Smooth muscle cell (in vitro differentiated cells): ENCODE measurements around the gene INTS4. TPM values are rescaled to one million over a fixed set of nuclear protein-coding genes. Genes with fewer than 3 reads are reported as not detected.

Source experiments
- DNase-seq: peaks from one replicate; lab custom pipeline; 2025; ENCODE audit not compliant: unreplicated experiment; lab: John Stamatoyannopoulos, UW
- H2AFZ ChIP-seq: fragments of 200-600 bp; sonication (generic); 2 replicates; pipeline ENCODE4 v1.6.0; 2016; ENCODE audit warnings: antibody characterized with exemption, low read depth, mild to moderate bottlenecking
- H3F3A ChIP-seq: fragments of 200-600 bp; sonication (generic); 2 replicates; pipeline ENCODE4 v1.6.0; 2017; ENCODE audit warnings: antibody characterized with exemption, low read depth
- H3K27ac ChIP-seq: fragments of 200-600 bp; sonication (generic); 2 replicates; pipeline ENCODE4 v1.5.1; 2016; ENCODE audit warnings: low read depth, mild to moderate bottlenecking
- H3K27me3 ChIP-seq: fragments of 200-600 bp; sonication (generic); 2 replicates; pipeline ENCODE4 v1.6.1; 2016; ENCODE audit warnings: low read depth, mild to moderate bottlenecking
- H3K36me3 ChIP-seq: fragments of 200-600 bp; sonication (generic); 2 replicates; pipeline ENCODE4 v1.5.1; 2016; ENCODE audit warnings: low read depth
- H3K4me1 ChIP-seq: fragments of 200-600 bp; sonication (generic); 2 replicates; pipeline ENCODE4 v1.5.1; 2016; ENCODE audit warnings: low read depth
- H3K4me2 ChIP-seq: fragments of 200-600 bp; sonication (generic); 2 replicates; pipeline ENCODE4 v1.6.0; 2016; ENCODE audit warnings: mild to moderate bottlenecking
- H3K4me3 ChIP-seq: fragments of 200-600 bp; sonication (generic); 2 replicates; pipeline ENCODE4 v1.5.1; 2016; ENCODE audit warnings: mild to moderate bottlenecking
- H3K79me2 ChIP-seq: fragments of 200-600 bp; sonication (generic); 2 replicates; pipeline ENCODE4 v1.6.0; 2016; ENCODE audit warnings: low read depth, mild to moderate bottlenecking
- H3K9ac ChIP-seq: fragments of 200-600 bp; sonication (generic); 2 replicates; pipeline ENCODE4 v1.6.0; 2016; ENCODE audit warnings: low read depth
- H3K9me3 ChIP-seq: fragments of 200-600 bp; sonication (generic); replicated peaks from 2 replicates; pipeline ENCODE4 v1.5.1; 2016; ENCODE audit warnings: low read depth
- H4K20me1 ChIP-seq: fragments of 200-600 bp; sonication (generic); 2 replicates; pipeline ENCODE4 v1.6.0; 2016; ENCODE audit warnings: low read depth
- WGBS: methylation state at CpG from one replicate; pipeline ENCODE4 v1.1.7; 2016; ENCODE audit warnings: low lambda C conversion rate; 5-methylcytosine and 5-hydroxymethylcytosine counted together
- polyA plus RNA-seq: library from polyadenylated mRNA; unstranded; fragments of >200 nt; fragmentation: Nextera tagmentation; extraction: Ambion mirVana; gene quantifications from 2 replicates; pipeline ENCODE4 v1.2.1, GENCODE V29; 2016
- total RNA-seq: library from RNA; depleted of rRNA; stranded (reverse); fragments of >200 nt; gene quantifications from 2 replicates; pipeline ENCODE4 v1.2.3, GENCODE V29; 2014
- TF ChIP-seq, protein P1 (sequence below): fragments of 200-600 bp; sonication (generic); IDR thresholded peaks from 2 replicates; pipeline ENCODE4 v1.5.1; 2017; ENCODE audit warnings: borderline replicate concordance, mild to moderate bottlenecking, antibody characterized with exemption; ENCODE audit not compliant: insufficient read depth, poor library complexity, severe bottlenecking

INTS4 gene
- total and polyA plus RNA-seq, 2 experiments from 2014 or later = 22.4 to 28.9 TPM

DNA sequence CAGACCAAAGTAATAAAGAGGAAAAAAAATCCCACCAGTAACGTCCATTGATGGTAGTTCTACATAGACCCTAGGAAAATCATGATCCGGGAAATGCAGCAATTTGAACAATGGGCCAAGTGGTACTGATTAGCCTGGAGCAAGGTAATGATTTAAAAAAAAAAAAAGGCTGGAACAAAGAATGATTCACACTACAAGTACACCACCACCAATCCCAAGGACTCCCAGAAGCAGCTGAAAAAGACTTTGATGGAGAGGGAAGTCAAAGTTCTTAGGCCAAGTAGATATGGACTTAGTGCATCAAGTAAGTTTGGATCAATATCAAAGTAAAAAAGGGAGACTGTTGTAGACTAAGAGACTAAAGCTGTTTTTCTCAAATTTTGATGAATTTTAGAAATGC lies 16.8 kb upstream of the INTS4 start:
- H3K36me3 ChIP-seq = no peaks in the 10 kb centered on the region
- TF ChIP-seq, protein P1, sequence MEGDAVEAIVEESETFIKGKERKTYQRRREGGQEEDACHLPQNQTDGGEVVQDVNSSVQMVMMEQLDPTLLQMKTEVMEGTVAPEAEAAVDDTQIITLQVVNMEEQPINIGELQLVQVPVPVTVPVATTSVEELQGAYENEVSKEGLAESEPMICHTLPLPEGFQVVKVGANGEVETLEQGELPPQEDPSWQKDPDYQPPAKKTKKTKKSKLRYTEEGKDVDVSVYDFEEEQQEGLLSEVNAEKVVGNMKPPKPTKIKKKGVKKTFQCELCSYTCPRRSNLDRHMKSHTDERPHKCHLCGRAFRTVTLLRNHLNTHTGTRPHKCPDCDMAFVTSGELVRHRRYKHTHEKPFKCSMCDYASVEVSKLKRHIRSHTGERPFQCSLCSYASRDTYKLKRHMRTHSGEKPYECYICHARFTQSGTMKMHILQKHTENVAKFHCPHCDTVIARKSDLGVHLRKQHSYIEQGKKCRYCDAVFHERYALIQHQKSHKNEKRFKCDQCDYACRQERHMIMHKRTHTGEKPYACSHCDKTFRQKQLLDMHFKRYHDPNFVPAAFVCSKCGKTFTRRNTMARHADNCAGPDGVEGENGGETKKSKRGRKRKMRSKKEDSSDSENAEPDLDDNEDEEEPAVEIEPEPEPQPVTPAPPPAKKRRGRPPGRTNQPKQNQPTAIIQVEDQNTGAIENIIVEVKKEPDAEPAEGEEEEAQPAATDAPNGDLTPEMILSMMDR = no peak
- no peaks in the 10 kb centered on the region for H3K9me3 ChIP-seq
- no peak overlapping the region for H3K4me2 ChIP-seq
- WGBS = 82% methylated on average over 2 of the region's 2 CpGs
- no peak overlapping the region for H3K27ac ChIP-seq
- H4K20me1 ChIP-seq = no peaks in the 10 kb centered on the region
- no peaks in the 10 kb centered on the region for H3K4me1 ChIP-seq
- no peaks in the 10 kb centered on the region for H3K27me3 ChIP-seq
- DNase-seq = no peak
- no peaks in the 10 kb centered on the region for H3K79me2 ChIP-seq
- H2AFZ ChIP-seq = no peak overlapping the region
- H3K9ac ChIP-seq = no peak overlapping the region
- no peak overlapping the region for H3K4me3 ChIP-seq
- H3F3A ChIP-seq = no peaks in the 10 kb centered on the region

DNA sequence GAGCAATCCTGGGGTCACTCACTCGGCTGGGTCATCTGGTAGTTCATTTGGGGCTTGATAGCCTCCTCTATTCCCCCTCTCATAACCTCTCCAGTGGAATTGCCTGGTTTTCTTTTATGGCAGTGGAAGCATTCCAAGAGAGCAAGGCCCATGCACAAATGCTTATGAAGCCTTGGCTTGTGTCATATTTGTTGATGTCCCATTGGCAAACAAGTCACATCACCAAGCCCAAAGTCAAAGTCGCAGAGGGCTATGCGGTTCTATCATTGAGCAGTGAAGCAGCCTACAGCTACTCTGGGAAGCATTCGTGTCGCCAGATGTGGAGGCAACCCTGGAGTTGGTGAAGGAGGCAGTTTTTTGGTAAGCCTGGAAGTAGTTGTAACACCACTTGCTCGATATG lies 16.3 kb upstream of the INTS4 start:
- TF ChIP-seq, protein P1 = no peak

DNA sequence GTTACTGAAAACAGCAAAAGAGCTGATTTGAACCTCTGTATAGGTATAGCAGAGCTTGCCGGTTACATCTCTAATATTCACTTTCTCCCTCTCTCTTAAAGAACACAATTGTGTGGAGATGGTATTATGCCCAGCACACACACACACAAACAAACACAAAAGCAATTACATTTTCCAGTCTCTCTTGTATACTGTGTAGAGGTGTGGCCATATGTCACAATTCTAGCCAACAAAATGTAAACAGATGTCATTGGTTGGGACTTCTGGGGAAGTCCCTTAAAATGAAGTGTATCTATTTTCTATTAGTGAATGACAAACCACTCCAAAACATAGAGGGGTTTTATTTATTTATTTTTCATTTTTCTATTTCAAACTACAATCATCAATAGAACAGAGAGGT lies 15.8 kb upstream of the INTS4 start:
- no peak for DNase-seq
- Histone ChIP-seq H3K9me3 (no peaks in the 10 kb centered on the region), H3K79me2 (no peaks in the 10 kb centered on the region), H3K27me3 (no peaks in the 10 kb centered on the region), H2AFZ (no peak overlapping the region), H3K36me3 (no peaks in the 10 kb centered on the region), H3K4me3 (no peak overlapping the region), H3K4me1 (no peaks in the 10 kb centered on the region), H4K20me1 (no peaks in the 10 kb centered on the region), H3K27ac (no peak overlapping the region), H3K9ac (no peak overlapping the region), H3K4me2 (no peak overlapping the region), H3F3A (no peaks in the 10 kb centered on the region)
- 88% methylated on average over 1 of the region's 1 CpG for WGBS
- TF ChIP-seq, protein P1 = no peak

More for the DNA sequence above, 16.3 kb upstream of the INTS4 start:
- no peak overlapping the region for H3K4me3 ChIP-seq
- H3K36me3 ChIP-seq = no peaks in the 10 kb centered on the region
- no peak for DNase-seq
- no peaks in the 10 kb centered on the region for H3K79me2 ChIP-seq
- WGBS = 93% methylated on average over 6 of the region's 6 CpGs
- no peak overlapping the region for H3K4me2 ChIP-seq
- no peaks in the 10 kb centered on the region for H3K9me3 ChIP-seq
- H4K20me1 ChIP-seq = no peaks in the 10 kb centered on the region
- no peaks in the 10 kb centered on the region for H3K27me3 ChIP-seq
- no peaks in the 10 kb centered on the region for H3F3A ChIP-seq
- H3K27ac ChIP-seq = no peak overlapping the region
- no peaks in the 10 kb centered on the region for H3K4me1 ChIP-seq
- H3K9ac ChIP-seq = no peak overlapping the region
- no peak overlapping the region for H2AFZ ChIP-seq

DNA sequence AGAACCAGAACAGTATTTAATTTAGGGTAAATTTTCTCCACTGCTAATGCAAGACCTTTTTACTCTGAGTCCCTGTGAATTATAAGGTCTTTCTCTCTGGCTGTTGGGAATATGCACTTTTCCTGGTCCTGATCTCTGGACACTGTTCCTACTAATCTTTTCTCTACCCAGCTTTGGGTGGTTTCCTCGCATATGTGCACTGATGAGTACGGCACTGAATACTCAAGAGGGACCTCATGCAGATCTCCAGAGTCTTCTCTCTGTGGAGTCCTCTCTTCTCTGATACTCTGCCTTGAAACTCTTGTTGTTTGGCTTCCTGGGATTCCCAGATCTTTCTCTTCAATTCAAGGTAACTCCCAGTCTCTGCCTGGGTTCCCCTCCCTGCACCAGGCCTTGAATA lies 14.6 kb upstream of the INTS4 start:
- Histone ChIP-seq H3K4me1 (no peaks in the 10 kb centered on the region), H3K4me2 (no peak overlapping the region), H3K36me3 (no peaks in the 10 kb centered on the region), H3F3A (no peaks in the 10 kb centered on the region), H3K27ac (no peak overlapping the region), H3K79me2 (no peaks in the 10 kb centered on the region), H3K9me3 (no peaks in the 10 kb centered on the region), H4K20me1 (no peaks in the 10 kb centered on the region), H3K9ac (no peak overlapping the region), H3K27me3 (no peaks in the 10 kb centered on the region), H3K4me3 (no peak overlapping the region), H2AFZ (no peak overlapping the region)
- DNase-seq = no peak
- 96% methylated on average over 2 of the region's 2 CpGs for WGBS
- TF ChIP-seq, protein P1 = no peak
